DOHH2 (cell line): ENCODE data around the gene PACRGL.
A peak's percentile ranks its signal among the peaks of the same experiment; 100 is the strongest.

ENCODE experiments used
- CTCF ChIP-seq: fragments of 200-600 bp; sonication (generic); IDR thresholded peaks from one replicate; pipeline ENCODE4 v1.5.1; 2014; ENCODE audit warnings: antibody characterized with exemption, mild to moderate bottlenecking, low read depth, low read length; ENCODE audit not compliant: poor library complexity, severe bottlenecking
- EZH2phosphoT487 ChIP-seq: fragments of 200-600 bp; sonication (generic); IDR thresholded peaks from 2 replicates; pipeline ENCODE4 v1.6.1; 2017; ENCODE audit warnings: borderline replicate concordance, mild to moderate bottlenecking, antibody characterized with exemption, low read length, moderate library complexity, mixed read lengths

DNA sequence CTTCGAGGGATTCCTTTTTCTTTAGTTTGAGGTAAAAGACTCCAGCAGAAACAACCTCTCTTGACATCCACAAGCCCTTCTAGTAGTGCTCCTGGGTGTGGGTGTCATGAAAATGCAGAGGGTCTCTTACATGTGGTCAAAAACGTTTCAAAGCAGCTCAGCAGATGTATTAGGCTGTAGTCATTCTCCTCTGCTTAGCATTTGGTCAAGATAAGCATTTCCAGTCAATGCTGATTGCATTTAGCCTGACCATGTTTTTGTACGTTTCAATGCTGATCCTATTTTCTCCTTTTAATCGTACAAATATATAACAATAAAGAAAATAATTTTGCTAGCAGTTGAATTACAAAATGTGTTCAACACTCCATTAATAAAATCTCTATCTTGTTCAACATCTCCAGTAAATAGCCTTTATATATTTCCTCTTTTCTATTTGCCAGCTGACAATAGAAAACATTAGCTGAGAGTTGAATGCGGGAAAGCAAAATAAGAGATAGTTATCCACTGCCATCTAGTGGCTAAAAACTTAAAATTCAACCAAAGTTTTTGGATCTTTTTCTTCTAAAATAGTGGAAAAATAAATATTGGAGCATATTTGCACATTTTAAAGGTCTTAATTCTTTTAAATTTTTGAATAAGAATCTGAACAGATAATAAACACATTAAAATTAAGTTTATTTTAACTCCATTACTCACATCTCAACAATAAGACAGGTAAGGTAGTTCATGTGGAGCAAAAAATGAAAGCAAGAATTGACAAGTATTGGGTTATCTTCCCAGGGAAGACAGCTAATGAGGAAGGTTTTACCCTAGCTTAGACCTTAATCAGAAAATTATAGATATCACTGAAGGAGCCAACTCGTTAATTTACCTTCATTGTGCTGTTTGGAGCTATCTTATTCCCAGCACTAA, 15.2 kb upstream of the PACRGL start:
- TF ChIP-seq CTCF (peak; percentile 58), EZH2phosphoT487 (no peak)
